HG03066 (cell line): ENCODE measurements around the gene PKNOX1.
"Not testable (repeated sequence)": the region's sequence is repeated elsewhere in the genome, so short reads cannot be mapped to it uniquely, and the experiment has no call there.

Experiments
- ATAC-seq: cut with Tn5 transposase; IDR thresholded peaks from one replicate; pipeline ENCODE4 v1.9.1; 2021; ENCODE audit warnings: low read depth; ENCODE audit not compliant: unreplicated experiment

The PKNOX1 gene

DNA sequence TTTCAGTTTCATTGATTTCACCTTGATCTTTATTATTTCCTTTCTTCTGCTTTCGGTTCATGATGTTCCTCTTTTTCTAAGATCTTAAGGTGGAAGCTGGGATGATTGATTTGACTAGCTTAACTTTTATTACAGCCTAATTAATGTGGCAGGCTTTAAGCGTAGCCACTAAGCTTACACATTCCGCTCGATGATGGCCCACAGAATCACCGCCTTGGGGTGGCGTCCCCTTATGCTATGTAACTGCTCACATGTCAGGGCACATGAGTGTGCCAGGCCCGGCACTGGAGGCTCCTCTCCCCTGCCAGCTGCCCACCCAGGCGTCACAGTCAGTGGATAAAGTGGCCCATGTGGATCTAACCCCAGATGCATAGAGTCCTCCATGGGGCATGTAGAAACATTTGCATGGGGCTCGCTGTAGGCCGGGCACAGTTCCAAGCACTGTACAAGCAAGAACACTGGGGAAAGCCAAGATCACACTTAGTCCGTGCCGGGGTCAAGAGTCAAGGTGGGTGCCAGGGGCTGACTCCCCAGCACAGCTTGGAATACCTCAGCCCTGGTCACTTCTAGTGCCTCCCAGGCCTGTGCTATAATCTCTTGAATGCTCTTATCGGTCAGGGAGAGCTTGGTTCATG is 41.7 kb downstream of the PKNOX1 start:
- no peak for ATAC-seq

DNA sequence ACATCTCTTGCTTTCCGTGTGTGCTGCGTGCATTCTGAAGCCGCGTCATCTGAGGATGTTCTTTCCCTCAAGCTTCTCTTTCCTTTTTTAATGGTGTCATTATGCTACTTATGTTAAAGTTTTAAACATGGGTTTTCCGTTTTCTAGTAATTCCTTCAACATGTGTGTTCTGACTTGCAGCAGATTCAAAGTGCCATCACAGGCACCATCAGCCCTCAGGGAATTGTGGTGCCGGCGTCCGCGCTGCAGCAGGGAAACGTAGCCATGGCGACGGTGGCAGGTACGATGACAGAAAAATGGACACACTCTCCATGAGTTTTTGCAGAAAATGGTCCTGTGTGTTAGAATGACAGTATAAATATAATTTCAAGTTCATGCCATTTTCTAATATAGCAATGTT is 42.4 kb downstream of the PKNOX1 start:
- ATAC-seq = no peak

DNA sequence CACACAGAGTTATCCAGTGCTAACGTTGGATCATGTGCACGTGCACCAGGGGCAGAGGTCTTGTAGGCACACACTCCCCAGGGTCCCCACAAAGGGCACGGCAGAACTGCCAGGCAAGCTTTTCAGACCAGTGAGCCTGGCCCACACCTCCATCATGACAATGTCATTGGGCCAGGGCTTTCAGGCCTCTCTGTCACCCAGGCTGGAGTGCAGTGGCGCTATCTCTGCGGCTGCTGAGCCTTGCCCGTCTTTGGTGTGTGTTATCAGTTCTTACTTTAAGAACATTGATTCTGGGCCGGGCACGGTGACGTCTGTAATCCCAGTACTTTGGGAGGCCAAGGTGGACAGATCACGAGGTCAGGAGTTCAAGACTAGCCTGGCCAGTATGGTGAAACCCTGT is 44.2 kb downstream of the PKNOX1 start:
- ATAC-seq = no peak

DNA sequence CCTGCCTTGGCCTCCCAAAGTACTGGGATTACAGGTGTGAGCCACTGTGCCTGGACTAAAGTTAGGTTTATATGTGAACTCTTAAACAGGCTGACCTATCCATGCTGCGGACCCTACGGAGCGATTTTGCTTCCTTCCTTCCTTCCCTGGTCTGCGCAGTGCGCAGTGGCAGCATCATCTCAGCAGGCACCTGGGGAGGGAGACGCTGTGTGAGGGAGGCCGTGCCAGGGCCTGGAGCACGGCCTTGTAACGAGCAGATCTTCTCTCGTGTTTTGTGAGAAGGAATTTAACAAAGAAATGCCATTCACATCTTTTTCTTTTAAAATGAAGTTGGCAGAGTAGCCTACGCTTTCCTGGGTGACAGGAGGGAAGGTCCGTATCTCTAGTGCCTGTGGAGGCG is 45.8 kb downstream of the PKNOX1 start:
- no peak for ATAC-seq

DNA sequence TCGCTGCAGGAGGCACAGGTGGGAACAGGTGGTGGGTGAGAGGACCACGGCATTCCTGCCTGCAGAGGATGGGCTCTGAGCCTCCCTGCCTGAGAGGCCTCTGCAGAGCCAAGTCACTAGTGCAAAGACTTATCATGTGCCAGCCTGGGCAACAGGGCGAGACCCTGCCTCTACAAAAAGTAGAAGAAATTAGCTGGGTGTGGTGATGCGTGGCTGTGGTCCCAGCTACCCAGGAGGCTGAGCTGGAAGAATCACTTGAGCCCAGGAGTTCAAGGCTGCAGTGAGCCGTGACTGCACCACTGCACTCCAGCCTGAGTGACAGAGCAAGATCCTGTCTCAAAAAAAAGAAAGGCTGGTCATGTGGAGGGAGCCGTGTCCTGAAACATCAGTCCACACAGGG is 46.4 kb downstream of the PKNOX1 start:
- ATAC-seq = no peak

DNA sequence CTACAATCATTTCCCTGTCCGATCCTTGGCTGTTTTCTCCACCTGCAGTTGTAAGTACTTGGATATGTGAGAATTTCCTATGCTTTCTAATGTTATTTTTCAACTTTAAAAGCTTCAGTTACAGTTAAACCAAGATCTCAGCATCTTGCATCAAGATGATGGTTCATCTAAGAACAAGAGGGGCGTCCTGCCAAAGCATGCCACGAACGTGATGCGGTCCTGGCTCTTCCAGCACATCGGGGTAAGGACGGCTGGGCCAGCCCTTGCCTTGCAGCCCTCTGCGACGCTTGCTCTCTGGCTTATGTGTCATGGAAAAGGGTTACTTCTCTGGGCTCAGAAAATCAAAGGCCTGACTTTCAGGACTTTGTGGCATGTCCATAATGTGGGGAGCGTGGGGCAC is 46.8 kb downstream of the PKNOX1 start:
- ATAC-seq = no peak

DNA sequence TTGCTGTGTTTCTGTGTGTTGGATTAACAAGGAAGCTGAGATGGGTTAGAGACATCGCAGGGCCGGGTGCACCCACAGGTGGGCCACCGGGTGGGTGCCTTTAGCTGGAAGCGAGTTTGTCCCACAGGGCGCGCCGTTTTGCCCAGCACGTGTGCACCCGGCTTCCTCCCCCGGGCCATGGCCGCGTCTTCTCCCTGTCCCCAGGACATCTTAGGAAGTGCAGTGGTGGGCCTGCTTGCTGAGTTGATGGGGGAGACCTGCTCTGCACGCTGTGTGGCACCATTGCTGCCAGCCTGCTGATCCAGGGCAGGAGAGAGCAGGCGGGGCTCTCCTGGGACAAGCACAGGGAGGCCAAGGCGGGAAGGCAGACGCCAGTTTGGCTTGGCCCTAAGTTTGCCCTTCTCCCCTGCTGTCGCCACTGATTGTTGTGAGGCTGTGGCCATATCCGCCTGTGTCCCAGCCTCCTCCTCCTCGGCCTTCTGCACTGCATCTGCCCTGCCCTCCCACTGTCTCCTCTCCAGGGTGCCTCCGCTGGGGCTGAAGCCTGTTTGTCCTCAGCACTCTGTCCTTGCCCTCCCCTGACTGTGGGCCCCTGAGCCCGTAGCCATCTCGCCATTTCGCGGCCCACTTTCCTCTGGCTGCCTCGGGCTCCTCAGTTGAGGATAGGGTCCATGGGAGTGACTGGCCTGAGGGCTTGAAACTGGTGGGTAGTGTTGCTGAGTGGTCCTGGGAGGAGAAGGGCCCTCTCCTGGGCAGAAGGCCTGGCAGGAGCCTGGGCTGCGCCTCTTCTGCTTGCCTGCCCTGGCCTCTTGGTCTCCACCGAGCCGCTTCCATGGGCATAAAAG is 47.6 kb downstream of the PKNOX1 start:
- no peak for ATAC-seq

DNA sequence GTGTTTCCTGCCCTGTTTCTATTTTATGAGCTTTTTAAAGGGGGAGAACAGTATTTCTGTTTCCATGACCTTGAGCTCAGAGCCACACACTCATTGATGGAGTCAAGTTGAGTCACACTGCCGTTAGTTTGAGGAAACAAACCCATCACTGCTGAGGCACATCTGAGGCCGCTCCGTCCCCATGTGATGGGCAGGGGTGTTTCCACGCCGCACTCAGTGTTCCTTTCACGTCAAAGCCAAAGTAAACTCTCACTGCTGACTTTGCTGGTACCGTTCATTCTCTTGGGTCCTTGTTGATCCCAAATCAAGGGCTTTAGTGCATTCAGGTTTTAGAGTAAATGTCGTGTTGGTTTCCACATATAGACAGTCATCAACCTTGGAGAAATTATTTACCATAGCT is 48.8 kb downstream of the PKNOX1 start:
- no peak for ATAC-seq

DNA sequence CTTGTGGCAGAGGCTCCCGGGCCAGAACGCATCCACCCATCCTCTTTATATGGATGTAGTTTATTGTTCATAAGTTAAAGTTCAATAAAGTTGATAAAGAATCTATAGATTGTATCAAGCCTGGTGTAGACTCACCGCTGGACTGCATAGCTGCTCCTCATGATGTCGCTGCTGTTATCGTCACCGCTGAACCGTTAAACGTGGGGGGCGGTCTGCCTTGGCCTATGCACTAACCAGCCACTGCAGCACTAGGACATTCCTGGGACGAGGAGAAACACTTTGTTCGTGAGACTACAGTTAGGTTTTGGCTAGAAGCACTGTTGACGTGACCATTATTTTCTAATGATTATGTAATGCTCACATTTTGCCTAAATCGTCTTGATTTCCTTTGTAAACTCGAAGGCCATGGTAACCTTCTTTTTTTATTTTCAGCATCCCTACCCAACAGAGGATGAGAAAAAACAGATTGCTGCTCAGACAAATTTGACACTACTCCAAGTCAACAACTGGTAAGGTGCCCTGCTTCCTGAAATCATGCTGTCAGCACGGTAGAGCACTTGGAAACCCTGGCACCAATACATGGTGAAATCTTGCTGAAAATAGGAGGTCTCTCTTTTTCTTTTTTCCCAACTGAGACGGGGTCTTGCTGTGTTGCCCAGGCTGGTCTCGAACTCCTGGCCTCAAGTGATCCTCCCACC is 50.2 kb downstream of the PKNOX1 start:
- no peak for ATAC-seq

DNA sequence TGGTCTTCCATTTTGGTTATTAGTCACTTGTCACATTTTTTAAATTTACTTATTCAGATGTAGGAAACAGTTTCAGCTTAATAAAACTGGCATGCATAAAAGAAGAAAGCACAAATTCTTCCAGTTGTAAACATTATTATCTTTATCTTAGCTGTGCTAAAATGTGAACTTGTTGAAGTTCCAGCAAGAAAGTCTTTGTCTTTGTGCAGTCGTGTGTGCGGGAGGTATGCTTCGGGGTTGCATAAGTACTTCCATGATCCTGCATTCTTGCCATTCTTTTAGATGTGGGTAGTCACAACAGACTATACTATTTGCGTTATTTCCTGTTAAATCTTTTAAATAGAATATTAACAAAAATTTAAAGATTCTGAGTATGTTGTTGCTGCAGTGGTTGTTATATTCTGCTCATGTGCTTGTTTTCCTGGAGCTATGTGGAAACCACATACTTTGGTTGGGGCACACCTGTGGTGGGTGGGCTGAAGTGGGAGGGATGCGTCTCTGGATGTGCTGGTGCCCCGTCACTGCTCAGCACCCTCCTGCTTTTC is 51.3 kb downstream of the PKNOX1 start:
- ATAC-seq = no peak

DNA sequence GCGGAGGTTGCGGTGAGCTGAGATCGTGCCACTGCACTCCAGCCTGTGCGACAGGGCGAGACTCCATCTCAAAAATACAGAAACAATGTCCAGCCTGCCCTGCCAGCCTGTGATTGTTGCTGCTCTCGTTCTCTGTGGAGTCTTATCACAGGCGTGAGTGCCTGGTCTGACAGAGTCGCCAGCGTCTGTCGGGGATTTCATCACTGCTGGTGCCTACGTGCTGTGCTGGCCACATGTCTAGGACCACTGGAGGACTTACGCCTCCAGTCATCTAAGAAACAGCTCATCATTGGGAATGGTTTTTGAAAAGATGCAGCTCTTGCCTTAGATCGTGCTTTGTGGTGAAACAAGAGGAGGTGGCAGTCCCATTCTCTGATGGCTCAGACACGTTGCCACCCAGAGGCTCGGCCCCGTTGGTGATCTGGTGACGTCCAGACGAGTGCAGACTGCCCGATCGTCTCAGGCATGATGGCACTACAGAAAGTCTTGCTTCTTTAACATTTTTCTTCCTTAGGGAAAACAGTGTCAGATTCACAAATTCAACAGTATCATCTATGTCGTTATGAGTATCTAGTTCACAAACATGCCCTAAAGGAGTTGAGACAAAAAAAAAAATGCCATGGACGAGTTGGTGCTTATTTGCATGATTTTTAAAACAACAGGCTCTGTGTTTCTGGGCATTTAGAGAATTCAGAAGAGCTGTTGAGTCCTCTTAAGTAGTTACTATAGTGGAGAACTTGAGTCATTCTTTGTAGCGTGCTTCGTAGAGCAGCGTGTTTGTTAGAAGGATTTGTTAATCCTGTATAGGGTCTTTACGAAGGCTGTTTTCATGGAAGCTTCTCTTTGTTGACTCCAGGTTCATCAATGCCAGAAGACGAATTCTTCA is 53.7 kb downstream of the PKNOX1 start:
- no peak for ATAC-seq

DNA sequence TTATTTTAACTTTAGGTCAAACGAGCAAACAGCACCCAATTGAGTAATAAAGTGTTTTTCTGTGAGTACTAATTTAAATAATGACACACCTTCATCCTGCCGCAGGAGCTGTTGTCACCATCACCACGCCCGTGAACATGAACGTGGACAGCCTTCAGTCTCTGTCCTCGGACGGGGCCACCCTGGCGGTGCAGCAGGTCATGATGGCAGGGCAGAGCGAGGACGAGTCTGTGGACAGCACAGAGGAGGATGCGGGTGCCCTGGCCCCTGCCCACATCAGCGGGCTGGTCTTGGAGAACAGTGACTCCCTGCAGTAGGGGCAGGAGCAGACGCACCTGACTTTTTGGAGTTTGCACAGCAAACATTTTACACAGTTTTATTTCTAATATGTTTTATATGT is 55.4 kb downstream of the PKNOX1 start:
- ATAC-seq = no peak

DNA sequence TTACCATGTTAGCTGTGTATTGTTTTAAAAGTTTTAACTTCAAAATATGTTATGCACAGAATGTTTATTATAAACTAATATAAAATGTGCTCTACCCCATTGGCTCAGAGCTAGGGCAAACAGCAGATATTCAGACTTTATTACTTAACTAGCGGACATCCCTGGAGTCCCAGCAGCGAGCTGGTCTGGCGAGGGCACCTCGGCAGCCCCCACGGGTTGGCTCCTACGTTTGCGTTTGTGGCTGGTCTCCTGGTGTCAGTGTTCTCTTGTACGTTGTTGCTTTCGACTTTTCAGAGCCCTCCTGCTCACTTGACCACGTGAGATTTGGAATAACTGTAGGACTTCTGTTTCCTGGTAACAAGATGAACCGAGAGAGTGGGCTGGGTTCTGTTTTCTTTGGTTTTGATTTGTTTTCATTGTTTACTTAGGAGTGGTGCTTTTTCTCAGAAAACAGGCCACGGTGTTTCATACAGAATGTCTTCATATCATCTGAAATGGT is 56.8 kb downstream of the PKNOX1 start:
- no peak for ATAC-seq

DNA sequence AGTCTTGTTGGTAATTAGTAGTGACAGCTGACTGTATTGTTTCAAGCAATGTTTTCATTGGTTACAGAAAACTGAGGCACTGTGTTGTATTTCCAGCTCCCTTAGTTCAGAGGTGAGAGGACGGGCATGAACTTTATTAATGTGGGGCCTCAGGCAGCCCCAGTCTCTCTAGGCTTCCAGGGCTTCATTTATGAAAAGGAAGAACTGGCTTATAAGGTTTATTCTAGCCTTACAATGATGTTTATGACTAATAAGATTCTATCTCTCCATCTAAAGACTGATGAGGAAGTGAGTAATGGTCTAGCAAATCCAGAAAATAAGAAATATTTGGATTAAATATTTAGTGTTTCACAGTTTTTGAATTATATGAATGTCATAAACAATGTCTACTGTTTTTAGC is 59.7 kb downstream of the PKNOX1 start:
- ATAC-seq = no peak

DNA sequence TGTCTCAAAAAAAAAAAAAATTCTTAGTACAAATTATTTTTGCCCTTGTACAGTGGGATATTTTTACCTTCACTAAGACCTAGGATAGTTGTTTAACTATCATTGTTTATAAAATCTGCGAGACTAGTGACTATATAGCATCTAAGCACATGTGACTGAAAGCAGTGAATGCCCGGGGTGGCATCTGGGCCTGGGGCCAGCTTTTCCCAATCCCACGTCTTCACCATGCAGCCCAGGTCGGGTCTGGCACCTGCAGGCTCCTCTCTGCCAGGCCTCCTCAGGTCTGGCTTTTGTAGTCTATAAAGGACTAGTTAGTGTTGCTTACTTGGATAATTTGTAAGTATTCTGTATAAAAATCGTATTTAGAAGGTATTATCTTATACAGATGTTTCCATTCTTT is 60.5 kb downstream of the PKNOX1 start:
- no peak for ATAC-seq

DNA sequence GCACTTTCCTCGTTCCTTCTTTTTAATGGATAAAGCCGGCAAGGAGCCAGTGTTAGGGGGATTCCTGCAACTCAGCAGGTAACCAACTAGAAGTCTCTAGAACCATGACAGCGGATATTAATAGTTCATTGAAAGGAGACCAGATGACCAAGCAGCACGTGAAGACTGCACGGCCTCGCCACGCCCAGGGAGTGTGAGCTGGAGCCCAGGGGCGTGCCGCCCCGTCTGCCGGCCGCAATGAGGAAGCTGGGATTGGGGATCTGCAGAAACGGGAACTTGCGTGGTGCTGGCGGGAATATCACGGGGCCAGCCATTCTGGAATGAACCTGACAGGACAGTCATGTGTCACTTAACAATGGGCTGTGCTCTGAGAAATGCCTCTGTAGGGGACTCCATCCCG is 62.5 kb downstream of the PKNOX1 start:
- not testable (repeated sequence) for ATAC-seq

DNA sequence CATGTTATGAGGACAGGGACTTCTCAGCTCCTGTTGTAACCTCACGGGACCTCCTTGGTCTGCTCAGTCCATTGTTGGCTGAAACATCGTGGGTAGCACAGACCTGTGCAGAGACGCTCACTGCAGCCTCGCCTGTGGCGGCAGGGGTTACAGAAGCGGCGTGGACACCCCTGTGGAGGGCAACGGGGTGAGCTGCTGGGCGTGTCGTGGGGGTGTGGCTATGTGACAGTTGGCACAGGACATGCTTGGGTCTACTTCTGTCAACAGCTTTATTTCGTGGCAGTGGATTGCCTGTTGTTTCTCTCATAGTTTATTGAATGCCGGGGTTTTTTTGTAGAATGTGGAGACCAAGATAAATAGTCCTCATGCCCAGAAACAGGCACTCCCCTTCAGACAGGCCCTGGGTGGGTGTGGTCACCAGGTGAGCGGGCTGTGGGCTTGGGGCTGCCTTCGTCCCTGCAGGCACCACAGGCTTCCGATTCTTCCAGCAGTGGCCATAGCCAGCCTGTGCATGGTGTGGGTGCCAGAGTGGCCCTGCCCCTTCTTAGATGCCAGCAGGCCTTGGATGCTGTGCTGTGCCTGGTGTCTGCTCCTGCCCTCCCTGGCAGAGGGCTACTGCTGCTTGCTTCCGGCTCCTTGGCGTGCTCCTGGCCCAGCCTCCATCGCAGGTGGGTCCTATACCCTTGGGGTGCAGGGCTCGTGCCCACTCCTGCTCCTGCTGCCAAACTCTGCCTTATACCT is 63.7 kb downstream of the PKNOX1 start:
- ATAC-seq = not testable (repeated sequence)

DNA sequence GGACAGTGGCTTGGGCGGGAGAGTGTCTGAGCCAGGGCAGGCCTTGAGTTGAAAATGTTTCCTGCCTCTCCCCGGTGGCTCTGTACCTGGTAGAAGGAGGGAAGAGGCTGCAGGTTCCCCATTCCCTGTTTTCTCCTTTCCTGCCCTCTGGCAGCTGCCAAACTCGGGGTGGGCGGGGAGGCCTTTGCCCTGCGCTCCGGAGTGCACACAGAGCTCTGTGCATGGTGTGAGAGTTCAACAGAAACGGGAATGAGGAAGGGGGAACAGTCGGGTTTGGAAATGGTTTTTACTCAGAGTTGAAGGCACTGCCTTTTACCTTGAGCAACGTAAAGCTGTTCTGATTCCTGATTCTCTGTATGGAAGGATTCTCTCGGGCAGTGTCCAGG is 64.3 kb downstream of the PKNOX1 start:
- not testable (repeated sequence) for ATAC-seq

DNA sequence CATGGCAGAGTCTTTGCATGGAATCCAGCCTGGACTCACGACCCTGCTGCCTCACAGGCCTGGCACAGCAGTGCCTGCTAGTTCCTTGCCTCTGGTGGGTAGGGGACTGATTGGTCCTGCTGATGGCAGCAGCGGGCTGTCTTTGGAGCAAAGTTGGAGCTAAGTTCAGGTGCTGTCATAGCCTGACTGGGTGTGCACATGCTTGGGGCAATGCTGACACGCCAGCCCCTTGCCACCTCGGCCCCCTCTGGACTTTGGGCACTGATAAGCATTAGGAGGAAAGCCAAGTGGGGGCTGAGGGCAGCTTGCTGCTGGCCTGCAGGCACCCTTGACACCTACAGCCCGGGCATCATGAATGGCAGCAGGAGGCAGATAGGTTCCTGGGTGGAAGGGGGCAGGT is 67.8 kb downstream of the PKNOX1 start:
- not testable (repeated sequence) for ATAC-seq

DNA sequence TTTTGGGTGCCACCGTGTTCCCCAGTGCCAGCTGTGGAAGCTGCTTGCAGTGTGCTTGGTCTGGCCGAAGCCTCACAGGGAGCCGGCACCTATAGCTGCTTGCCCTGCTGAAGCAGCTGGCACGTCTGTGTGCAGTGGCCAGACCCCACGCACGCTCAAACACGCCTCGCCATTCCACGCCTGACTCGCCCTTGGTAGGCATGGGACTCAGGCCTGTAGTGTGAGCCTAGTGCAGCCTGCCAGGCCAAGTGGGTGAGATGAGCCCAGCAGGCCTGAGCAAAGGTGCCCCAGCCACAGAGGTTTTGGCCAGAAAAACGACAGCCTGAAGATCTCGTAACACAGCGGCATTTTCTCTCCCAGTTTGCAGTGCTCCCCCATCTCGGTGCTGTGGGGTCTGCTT is 68.9 kb downstream of the PKNOX1 start:
- ATAC-seq = not testable (repeated sequence)
